ENCODE results near the gene MLLT6.

Gene MLLT6

DNA sequence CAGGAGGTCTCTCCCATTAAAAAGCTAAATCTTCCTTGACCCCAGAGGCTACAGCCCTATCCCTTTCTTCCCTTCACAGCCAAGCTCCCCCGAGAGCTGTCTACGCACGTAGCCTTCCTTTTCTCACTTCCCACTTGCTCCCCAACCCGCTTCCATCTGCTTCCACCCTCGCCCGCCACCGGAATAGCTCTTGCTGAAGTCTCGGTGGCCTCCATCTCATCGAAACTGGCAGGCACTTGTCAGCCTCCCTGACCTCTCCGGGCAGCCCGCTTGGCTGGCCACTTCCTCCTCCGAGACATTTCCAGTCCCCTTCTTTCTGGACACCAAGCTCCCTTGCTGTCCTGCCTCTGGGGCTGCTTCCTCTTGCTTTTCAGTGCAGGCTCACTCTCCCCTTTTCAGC is 19.6 kb upstream of the MLLT6 start:
- Histone ChIP-seq H3K9ac (ENCODE audit: low read depth, low read length) (no peak overlapping the region), H3K9me3 (ENCODE audit: insufficient read depth, low read depth, low read length) (no peaks in the 10 kb centered on the region), H3K36me3 (ENCODE audit: insufficient read depth, low read depth, low read length) (no peaks in the 10 kb centered on the region), H3K4me3 (ENCODE audit: low read length) (no peak overlapping the region), H3K4me1 (ENCODE audit: insufficient read depth, low read length) (no peaks in the 10 kb centered on the region), H3K27ac (ENCODE audit: low read length) (no peak overlapping the region), H3K27me3 (ENCODE audit: insufficient read depth, low read length) (peaks cover 6% of the 10 kb centered on the region; the same call in 1 of the 2 replicates)

DNA sequence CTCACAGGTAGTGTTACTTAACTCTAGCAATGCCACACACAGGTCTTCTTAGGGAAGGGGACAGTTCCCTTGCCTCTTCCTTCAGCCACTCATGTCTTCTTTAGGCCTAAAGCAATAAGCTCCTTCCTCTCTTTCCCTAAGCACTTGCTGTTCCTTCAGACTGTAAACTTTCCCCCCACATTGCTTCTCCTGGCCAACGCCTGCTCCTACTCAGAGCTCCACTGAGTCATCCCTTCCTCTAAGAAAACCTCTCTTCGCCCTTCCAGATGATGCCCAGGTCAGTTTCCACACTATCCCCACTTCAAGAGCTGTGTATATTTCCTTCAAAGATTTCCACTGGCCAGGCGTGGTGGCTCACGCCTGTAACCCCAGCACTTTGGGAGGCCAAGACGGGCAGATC is 17.8 kb upstream of the MLLT6 start:
- Histone ChIP-seq H3K9ac (ENCODE audit: low read depth, low read length) (no peak overlapping the region), H3K36me3 (ENCODE audit: insufficient read depth, low read depth, low read length) (no peaks in the 10 kb centered on the region), H3K4me1 (ENCODE audit: insufficient read depth, low read length) (no peaks in the 10 kb centered on the region), H3K9me3 (ENCODE audit: insufficient read depth, low read depth, low read length) (no peaks in the 10 kb centered on the region), H3K27me3 (ENCODE audit: insufficient read depth, low read length) (peaks cover 10% of the 10 kb centered on the region; the same call in 1 of the 2 replicates), H3K27ac (ENCODE audit: low read length) (no peak overlapping the region), H3K4me3 (ENCODE audit: low read length) (no peak overlapping the region)

DNA sequence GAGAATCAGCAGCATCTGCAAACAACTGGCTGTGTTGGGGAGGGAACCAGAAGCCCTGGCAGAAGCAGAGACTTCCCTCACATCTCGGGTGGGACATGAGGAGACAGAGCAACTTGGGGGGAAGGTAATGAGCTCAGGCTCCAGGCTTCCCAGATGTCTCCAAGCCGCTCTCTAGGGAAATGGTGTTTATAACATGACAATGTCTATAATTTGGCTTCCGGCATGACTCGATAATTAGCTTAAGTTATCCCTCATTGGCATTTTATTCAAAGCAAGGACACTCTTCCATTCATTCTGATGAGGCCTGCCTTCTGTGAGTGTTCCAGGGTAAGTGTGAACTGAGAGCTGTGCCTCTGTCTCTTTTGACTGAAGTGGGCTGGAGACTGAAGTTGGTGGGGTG is 14.7 kb upstream of the MLLT6 start:
- Histone ChIP-seq H3K4me1 (ENCODE audit: insufficient read depth, low read length) (no peaks in the 10 kb centered on the region), H3K9me3 (ENCODE audit: insufficient read depth, low read depth, low read length) (no peaks in the 10 kb centered on the region), H3K36me3 (ENCODE audit: insufficient read depth, low read depth, low read length) (no peaks in the 10 kb centered on the region), H3K9ac (ENCODE audit: low read depth, low read length) (no peak overlapping the region), H3K27ac (ENCODE audit: low read length) (no peak overlapping the region), H3K4me3 (ENCODE audit: low read length) (no peak overlapping the region), H3K27me3 (ENCODE audit: insufficient read depth, low read length) (peaks cover 19% of the 10 kb centered on the region)

DNA sequence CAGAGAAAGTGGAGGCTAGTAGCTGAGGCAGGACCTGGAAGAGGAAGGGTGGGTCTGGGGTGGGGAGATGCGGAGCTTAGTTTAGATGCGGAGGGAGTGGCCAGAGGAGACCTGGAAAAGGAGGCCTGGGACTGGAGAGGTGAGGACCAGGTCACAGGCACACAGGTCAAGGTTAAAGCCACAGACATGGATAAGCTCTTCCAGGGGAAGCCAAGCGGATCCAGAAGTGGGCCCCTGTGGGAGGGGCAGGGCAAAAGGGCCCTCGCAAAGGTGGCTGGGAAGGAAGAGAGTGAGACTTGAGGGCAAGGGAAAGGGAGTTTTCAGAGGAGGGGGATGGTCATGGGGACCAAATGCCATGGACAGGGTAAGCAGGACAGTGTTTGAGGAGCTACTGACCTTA is 13.9 kb upstream of the MLLT6 start:
- peaks cover 19% of the 10 kb centered on the region for H3K27me3 ChIP-seq (ENCODE audit: insufficient read depth, low read length)
- no peaks in the 10 kb centered on the region for H3K9me3 ChIP-seq (ENCODE audit: insufficient read depth, low read depth, low read length)
- H3K4me1 ChIP-seq (ENCODE audit: insufficient read depth, low read length) = no peaks in the 10 kb centered on the region
- H3K9ac ChIP-seq (ENCODE audit: low read depth, low read length) = no peak overlapping the region
- H3K27ac ChIP-seq (ENCODE audit: low read length) = no peak overlapping the region
- H3K4me3 ChIP-seq (ENCODE audit: low read length) = no peak overlapping the region
- no peaks in the 10 kb centered on the region for H3K36me3 ChIP-seq (ENCODE audit: insufficient read depth, low read depth, low read length)

DNA sequence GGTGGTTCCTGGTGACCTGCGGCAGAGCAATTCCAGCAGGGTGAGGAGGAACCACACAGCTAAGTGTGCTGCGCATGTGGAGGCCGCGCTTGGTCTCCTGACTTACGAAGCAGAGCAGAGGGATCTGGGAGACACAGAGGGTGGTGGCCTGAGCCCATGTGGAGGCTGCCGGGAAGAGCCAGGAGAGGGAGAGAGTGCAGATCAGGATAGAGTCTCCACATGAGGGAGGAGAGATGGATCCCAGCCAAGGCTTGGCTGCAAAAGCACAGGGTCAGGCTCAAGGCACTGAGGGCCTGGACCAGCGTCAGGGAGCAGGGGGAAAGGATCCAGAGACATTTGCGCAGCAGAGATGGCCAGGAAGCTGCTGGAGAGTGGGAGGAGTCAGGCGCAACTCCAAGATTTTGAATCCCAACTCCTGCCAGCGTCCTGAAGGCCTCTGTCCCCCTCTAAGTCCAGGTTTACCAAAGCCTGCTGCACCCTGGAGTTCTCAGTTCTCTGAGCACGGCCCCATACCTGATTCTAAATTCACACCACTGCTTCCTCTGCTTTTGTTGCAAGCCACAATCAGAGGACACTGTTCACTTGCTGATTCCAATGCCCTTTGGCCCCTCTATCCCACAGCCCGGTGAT is 11.3 kb upstream of the MLLT6 start:
- peaks cover 40% of the 10 kb centered on the region for H3K27me3 ChIP-seq (ENCODE audit: insufficient read depth, low read length)
- no peak overlapping the region for H3K4me3 ChIP-seq (ENCODE audit: low read length)
- no peaks in the 10 kb centered on the region for H3K4me1 ChIP-seq (ENCODE audit: insufficient read depth, low read length)
- H3K9me3 ChIP-seq (ENCODE audit: insufficient read depth, low read depth, low read length) = no peaks in the 10 kb centered on the region
- H3K9ac ChIP-seq (ENCODE audit: low read depth, low read length) = no peak overlapping the region
- no peaks in the 10 kb centered on the region for H3K36me3 ChIP-seq (ENCODE audit: insufficient read depth, low read depth, low read length)
- H3K27ac ChIP-seq (ENCODE audit: low read length) = no peak overlapping the region

DNA sequence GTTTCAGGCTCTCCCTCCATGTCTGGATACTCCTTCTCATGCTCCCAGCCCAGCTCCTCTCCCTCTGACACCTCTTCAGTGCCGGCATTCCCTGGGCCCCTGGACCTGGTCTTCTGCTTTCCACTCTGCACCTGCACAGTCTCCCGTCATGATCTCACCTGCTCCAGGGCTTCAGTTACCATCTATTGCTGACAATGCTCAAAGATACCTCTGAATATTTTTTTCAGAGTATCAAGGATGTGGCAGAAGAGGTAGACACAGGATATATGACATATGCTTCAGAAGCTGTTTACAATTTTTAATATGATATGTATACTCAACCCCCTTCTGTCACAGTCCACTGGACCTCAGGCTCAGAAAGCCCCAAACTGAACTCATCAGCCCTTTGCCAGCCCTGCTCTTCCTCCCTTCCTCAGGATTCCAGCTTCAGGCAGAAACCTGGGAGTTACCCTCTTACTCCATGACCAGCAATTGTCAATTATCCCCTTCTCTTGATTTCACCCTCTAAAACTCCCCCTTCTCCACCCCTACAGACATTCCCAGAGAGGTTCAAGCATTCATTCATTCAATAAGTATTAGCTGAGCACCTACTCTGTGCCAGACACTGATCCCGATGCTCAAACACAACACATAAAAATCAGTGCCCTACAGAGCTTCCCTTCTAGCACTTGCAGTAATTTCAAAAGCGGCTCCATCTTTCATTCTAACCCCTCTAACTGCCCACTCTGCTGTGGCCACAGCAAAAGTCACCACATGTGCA is 7.8 kb upstream of the MLLT6 start:
- Histone ChIP-seq H3K9ac (ENCODE audit: low read depth, low read length) (no peak overlapping the region), H3K4me1 (ENCODE audit: insufficient read depth, low read length) (no peaks in the 10 kb centered on the region), H3K36me3 (ENCODE audit: insufficient read depth, low read depth, low read length) (no peaks in the 10 kb centered on the region), H3K27ac (ENCODE audit: low read length) (no peak overlapping the region), H3K27me3 (ENCODE audit: insufficient read depth, low read length) (peaks cover 64% of the 10 kb centered on the region), H3K9me3 (ENCODE audit: insufficient read depth, low read depth, low read length) (no peaks in the 10 kb centered on the region), H3K4me3 (ENCODE audit: low read length) (no peak overlapping the region)

DNA sequence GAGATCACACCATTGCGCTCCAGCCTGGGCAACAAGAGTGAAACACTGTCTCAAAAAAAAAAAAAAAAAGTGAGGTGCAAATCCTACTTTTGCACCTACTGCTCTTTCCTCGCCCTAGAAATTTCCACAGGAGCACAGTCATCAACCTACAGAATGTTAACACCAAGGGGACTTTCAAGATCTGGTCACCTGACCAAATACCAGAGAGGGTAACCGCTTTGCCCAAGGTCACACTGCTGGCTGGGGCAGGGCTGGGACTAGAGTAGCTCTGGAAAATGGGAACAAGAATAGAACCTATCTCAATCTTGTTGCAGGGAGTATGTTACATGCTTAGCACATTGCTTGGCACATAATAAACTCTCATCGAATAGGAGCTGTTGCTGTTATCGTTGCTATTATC is 6.3 kb upstream of the MLLT6 start:
- Histone ChIP-seq H3K4me1 (ENCODE audit: insufficient read depth, low read length) (peaks cover 10% of the 10 kb centered on the region; the same call in 1 of the 2 replicates), H3K27ac (ENCODE audit: low read length) (no peak overlapping the region), H3K4me3 (ENCODE audit: low read length) (no peak overlapping the region), H3K9me3 (ENCODE audit: insufficient read depth, low read depth, low read length) (no peaks in the 10 kb centered on the region), H3K36me3 (ENCODE audit: insufficient read depth, low read depth, low read length) (no peaks in the 10 kb centered on the region), H3K27me3 (ENCODE audit: insufficient read depth, low read length) (peaks cover 76% of the 10 kb centered on the region), H3K9ac (ENCODE audit: low read depth, low read length) (no peak overlapping the region)

DNA sequence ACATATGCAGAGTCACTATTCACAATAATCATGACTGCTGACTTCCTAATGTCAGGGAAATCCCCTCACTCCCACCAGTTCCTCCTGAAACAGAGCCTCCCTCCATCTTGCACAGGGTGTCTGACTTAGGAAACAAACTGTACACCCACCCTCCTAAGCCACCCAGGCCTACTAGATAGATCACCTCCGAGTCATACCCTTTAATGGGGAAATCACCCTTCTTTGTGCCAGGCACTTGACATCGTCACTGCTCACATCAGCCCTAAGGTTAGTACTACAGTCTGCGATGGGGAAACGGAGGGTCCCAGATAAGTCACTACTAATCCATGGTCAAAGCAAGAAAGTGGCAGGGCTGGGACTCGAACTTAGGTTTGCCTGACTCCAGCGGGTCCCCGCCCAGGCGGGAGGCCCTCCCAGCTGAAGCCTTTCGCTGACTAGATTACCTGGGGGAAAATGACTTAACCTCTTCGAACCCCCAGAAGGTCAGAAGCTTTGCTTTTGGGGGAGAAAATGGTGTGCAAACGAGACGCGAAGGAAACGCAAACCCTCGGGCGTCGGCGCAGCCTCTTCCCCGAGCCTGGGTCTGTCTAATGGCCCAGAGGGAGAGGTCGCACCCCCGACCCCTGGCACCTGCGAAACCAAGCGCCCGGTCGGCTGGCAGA is 3.4 kb upstream of the MLLT6 start:
- Histone ChIP-seq H3K4me1 (ENCODE audit: insufficient read depth, low read length) (peaks cover 12% of the 10 kb centered on the region; the same call in 1 of the 2 replicates), H3K27ac (ENCODE audit: low read length) (no peak overlapping the region), H3K27me3 (ENCODE audit: insufficient read depth, low read length) (peaks cover 88% of the 10 kb centered on the region), H3K9me3 (ENCODE audit: insufficient read depth, low read depth, low read length) (no peaks in the 10 kb centered on the region), H3K9ac (ENCODE audit: low read depth, low read length) (no peak overlapping the region), H3K36me3 (ENCODE audit: insufficient read depth, low read depth, low read length) (no peaks in the 10 kb centered on the region), H3K4me3 (ENCODE audit: low read length) (peak overlapping the region; percentile 63)

DNA sequence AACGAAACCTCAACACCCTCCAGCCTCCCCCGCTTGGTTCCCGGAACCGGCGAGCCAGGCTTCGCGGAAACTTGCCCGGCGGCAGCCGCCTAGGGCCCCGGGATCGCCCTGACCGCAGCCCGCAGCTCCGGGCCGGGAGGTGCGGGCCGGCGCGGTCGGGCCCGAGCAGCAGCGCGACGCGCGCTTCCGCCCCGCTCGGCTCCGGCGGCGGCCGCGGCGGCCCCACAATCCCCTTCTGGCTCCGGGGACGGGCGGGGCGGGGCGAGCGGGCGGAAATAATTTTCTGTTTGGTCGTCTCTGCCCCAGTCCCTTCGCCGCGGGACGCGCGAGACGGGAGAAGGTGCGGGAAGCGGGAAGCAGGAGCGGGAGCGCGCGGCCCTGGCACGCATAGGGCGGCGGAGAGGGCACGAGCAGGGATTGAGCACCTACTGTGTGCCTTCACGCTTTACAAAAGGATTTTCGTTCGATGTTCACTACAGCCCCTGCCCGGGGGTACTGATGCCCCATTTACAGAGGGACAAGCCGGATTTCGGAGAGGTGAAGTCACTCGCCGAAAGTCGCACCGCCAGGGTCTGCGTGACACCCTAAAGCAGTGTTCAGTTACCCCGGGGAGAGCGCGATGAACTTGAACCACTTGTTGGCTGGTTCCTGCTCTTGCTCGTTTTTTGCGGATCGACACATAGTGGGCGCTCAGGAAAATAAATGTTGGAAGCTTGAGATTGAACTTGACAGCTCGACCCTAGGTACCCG is 2.7 kb upstream of the MLLT6 start:
- H3K9ac ChIP-seq (ENCODE audit: low read depth, low read length) = peak overlapping the region; percentile 22; the same call in 1 of the 2 replicates

DNA sequence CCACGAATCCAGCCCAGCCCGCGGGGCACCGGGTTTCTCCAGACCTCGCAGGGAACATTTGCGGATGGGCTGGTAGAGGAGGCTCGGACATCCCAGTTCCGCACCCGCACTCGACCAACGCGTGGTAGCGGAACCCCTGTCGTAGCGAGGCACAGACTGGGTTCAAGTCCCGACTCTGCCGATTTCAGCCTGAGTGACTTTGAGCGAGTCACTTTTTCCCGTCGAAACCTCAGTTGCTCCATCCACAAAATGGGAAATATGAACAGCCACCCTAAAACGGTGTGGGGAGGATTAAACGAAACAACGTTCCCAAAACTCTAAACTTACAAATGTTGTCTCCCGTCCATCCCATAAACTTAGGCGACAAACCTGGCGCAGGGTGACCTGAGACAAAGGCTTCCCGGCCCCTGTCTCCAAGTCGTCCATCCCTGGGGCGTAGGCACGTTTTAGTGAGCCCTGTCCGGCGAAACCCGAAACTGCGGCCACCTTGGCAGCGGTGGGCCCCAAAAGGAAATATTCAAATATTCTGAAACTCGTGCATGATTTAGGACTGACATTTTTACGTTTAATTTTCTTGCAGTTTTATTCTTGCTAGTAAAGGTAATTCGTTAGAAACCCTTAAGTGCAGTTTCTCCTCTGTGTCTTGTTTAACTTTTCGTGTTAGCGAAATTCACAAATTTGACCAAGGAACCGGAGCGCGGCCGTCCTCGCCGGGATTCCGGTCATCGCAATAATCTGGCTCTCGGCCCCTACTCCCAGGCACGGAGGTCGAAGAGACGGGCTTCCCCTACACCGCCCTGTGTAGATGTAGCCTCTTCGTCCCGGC is 1.9 kb upstream of the MLLT6 start:
- no peaks in the 10 kb centered on the region for H3K36me3 ChIP-seq (ENCODE audit: insufficient read depth, low read depth, low read length)
- no peak overlapping the region for H3K27ac ChIP-seq (ENCODE audit: low read length)
- peak overlapping the region; percentile 22; the same call in 1 of the 2 replicates for H3K9ac ChIP-seq (ENCODE audit: low read depth, low read length)
- H3K9me3 ChIP-seq (ENCODE audit: insufficient read depth, low read depth, low read length) = no peaks in the 10 kb centered on the region
- H3K27me3 ChIP-seq (ENCODE audit: insufficient read depth, low read length) = peaks cover 88% of the 10 kb centered on the region
- peak overlapping the region; percentile 70 for H3K4me3 ChIP-seq (ENCODE audit: low read length)
- H3K4me1 ChIP-seq (ENCODE audit: insufficient read depth, low read length) = peaks cover 21% of the 10 kb centered on the region; the same call in 1 of the 2 replicates

More for the DNA sequence above, 2.7 kb upstream of the MLLT6 start:
- Histone ChIP-seq H3K27me3 (ENCODE audit: insufficient read depth, low read length) (peaks cover 88% of the 10 kb centered on the region), H3K4me1 (ENCODE audit: insufficient read depth, low read length) (peaks cover 19% of the 10 kb centered on the region; the same call in 1 of the 2 replicates), H3K27ac (ENCODE audit: low read length) (no peak overlapping the region), H3K4me3 (ENCODE audit: low read length) (peak overlapping the region; percentile 70), H3K36me3 (ENCODE audit: insufficient read depth, low read depth, low read length) (no peaks in the 10 kb centered on the region), H3K9me3 (ENCODE audit: insufficient read depth, low read depth, low read length) (no peaks in the 10 kb centered on the region)
